Erythroblast (primary cell): ENCODE results near the gene RPL27.
"Not testable (repeated sequence)": the region's sequence is repeated elsewhere in the genome, so short reads cannot be mapped to it uniquely, and the experiment has no call there.

Source experiments
- GATA1 ChIP-seq: IDR thresholded peaks from 2 replicates; pipeline ENCODE4 v1.6.1; 2011; ENCODE audit warnings: low read depth, mild to moderate bottlenecking, control low read depth, low read length, moderate library complexity
- POLR2A ChIP-seq: IDR thresholded peaks from 2 replicates; pipeline ENCODE4 v1.6.1; 2011; ENCODE audit warnings: mild to moderate bottlenecking, low read length

GRCh38 chr17:42975701-42976100 is 22.5 kb upstream of the RPL27 start:
- TF ChIP-seq POLR2A, GATA1: not testable (repeated sequence)
